K562 (cell line): ENCODE measurements around the gene GNGT1. TPM values are rescaled to one million over a fixed set of nuclear protein-coding genes. Genes with fewer than 3 reads are reported as not detected.

Source experiments
- ATF1 ChIP-seq, 2 experiments: fragments of 450-650 bp in 1 of 2; IDR thresholded peaks; 2 replicates each; pipeline ENCODE4 v1.6.1; 2016; ENCODE audit warnings: missing compliant biosample characterization in 1 of 2, missing genetic modification characterization in 1 of 2
- CREB5 ChIP-seq: fragments of 250-450 bp; sonication (Bioruptor Pico); IDR thresholded peaks from 2 replicates; pipeline ENCODE4 v1.5.0; 2020; ENCODE audit warnings: mild to moderate bottlenecking
- MGA ChIP-seq: fragments of 450-650 bp; IDR thresholded peaks from 2 replicates; pipeline ENCODE4 v1.6.1; 2016; ENCODE audit warnings: mild to moderate bottlenecking, moderate library complexity
- polyA plus RNA-seq, 8 experiments: library from polyadenylated mRNA; depleted of rRNA in 4 of 8; stranded (reverse) in 5 of 8; unstranded in 3 of 8; fragments of >200 nt; fragmentation: Nextera tagmentation in 2 of 8; fragmentation: Illumina TruSeq in 1 of 8; extraction: Ambion mirVana in 2 of 8; extraction: Trizol in 1 of 8; gene quantifications; 2 replicates each; pipeline versions ENCODE4 v1.2.1 to v1.2.3, GENCODE V29; 2011 to 2014; ENCODE audit warnings: inconsistent platforms in 1 of 8, missing spikeins in 1 of 8
- total RNA-seq, 7 experiments: library from RNA; depleted of rRNA in 6 of 7; stranded (reverse); fragments of >200 nt in 6 of 7; fragmentation: Illumina TruSeq in 2 of 7; extraction: Trizol in 2 of 7; gene quantifications; 2 replicates each; pipeline versions ENCODE4 v1.2.1 to v1.2.3, GENCODE V29; 2011 to 2021; ENCODE audit warnings: low replicate concordance in 1 of 7

Gene GNGT1
- total and polyA plus RNA-seq, 9 of the 15 experiments (the other 6 are each of a cell fraction or from before 2014, with no cell fraction given), result 0.04 to 0.83 (median 0.51) TPM; not detected in 2

GRCh38 chr7:93938293-93938692 is 31.9 kb downstream of the GNGT1 start (continued):
- no peak for TF ChIP-seq MGA
- TF ChIP-seq ATF1 (CRISPR knock-in tag; IDR thresholded peaks at IDR 0.05), result no peak
- TF ChIP-seq ATF1 (tag; IDR thresholded peaks at IDR 0.05), result no peak
- no peak for TF ChIP-seq CREB5
